Hepatocyte (in vitro differentiated cells): ENCODE results near the gene ANXA2. TPM values are rescaled to one million over a fixed set of nuclear protein-coding genes. Genes with fewer than 3 reads are reported as not detected.
"Not testable (repeated sequence)": the region's sequence is repeated elsewhere in the genome, so short reads cannot be mapped to it uniquely, and the experiment has no call there.

Source experiments
- DNase-seq: peaks from one replicate; pipeline ENCODE4 v3.0.0-alpha.2; 2016; ENCODE audit warnings: low spot score
- H2AFZ ChIP-seq: fragments of 200-600 bp; sonication (generic); 2 replicates; pipeline ENCODE4 v1.6.0; 2016; ENCODE audit warnings: antibody characterized with exemption, mild to moderate bottlenecking
- H3K27ac ChIP-seq: fragments of 200-600 bp; sonication (generic); 2 replicates; pipeline ENCODE4 v1.5.1; 2016; ENCODE audit warnings: mild to moderate bottlenecking
- H3K27me3 ChIP-seq: fragments of 200-600 bp; sonication (generic); 2 replicates; pipeline ENCODE4 v1.6.1; 2016
- H3K36me3 ChIP-seq: fragments of 200-600 bp; sonication (generic); replicated peaks from 2 replicates; pipeline ENCODE4 v1.5.1; 2016; ENCODE audit warnings: low read depth; ENCODE audit not compliant: insufficient read depth
- H3K4me1 ChIP-seq: fragments of 200-600 bp; sonication (generic); 2 replicates; pipeline ENCODE4 v1.5.1; 2016; ENCODE audit warnings: mild to moderate bottlenecking, moderate library complexity; ENCODE audit not compliant: insufficient read depth
- H3K4me2 ChIP-seq: fragments of 200-600 bp; sonication (generic); 2 replicates; pipeline ENCODE4 v1.6.0; 2016
- H3K4me3 ChIP-seq: fragments of 200-600 bp; sonication (generic); 2 replicates; pipeline ENCODE4 v1.5.1; 2016; ENCODE audit warnings: mild to moderate bottlenecking
- H3K79me2 ChIP-seq: fragments of 200-600 bp; sonication (generic); 2 replicates; pipeline ENCODE4 v1.6.0; 2017; ENCODE audit warnings: mild to moderate bottlenecking
- H3K9me2 ChIP-seq: fragments of 200-600 bp; sonication (generic); replicated peaks from 2 replicates; pipeline ENCODE4 v1.6.0; 2017; ENCODE audit warnings: mild to moderate bottlenecking; ENCODE audit not compliant: insufficient read depth
- H3K9me3 ChIP-seq: fragments of 200-600 bp; sonication (generic); 2 replicates; pipeline ENCODE4 v1.5.1; 2016; ENCODE audit warnings: low read depth, mild to moderate bottlenecking
- H4K20me1 ChIP-seq: fragments of 200-600 bp; sonication (generic); 2 replicates; pipeline ENCODE4 v1.6.0; 2016; ENCODE audit warnings: mild to moderate bottlenecking; ENCODE audit not compliant: insufficient read depth, poor library complexity, severe bottlenecking
- CTCF ChIP-seq: fragments of 200-600 bp; sonication (generic); IDR thresholded peaks from 2 replicates; pipeline ENCODE4 v1.5.1; 2016; ENCODE audit warnings: antibody characterized with exemption, mild to moderate bottlenecking; ENCODE audit not compliant: poor library complexity
- EZH2 ChIP-seq: fragments of 200-600 bp; sonication (generic); IDR thresholded peaks from 2 replicates; pipeline ENCODE4 v1.6.1; 2016; ENCODE audit warnings: antibody characterized with exemption, mild to moderate bottlenecking, borderline replicate concordance
- EZH2phosphoT487 ChIP-seq: fragments of 200-600 bp; sonication (generic); IDR thresholded peaks from one replicate; pipeline ENCODE4 v1.6.1; 2018; ENCODE audit warnings: antibody characterized with exemption, mild to moderate bottlenecking, low read depth, moderate library complexity; ENCODE audit not compliant: unreplicated experiment, severe bottlenecking
- WGBS: methylation state at CpG from one replicate; pipeline ENCODE4 v1.1.6; 2016; ENCODE audit warnings: low lambda C conversion rate; ENCODE audit errors: missing lambda C conversion rate; 5-methylcytosine and 5-hydroxymethylcytosine counted together
- polyA plus RNA-seq: library from polyadenylated mRNA; unstranded; fragments of >200 nt; fragmentation: Nextera tagmentation; extraction: Ambion mirVana; gene quantifications from 2 replicates; pipeline ENCODE4 v1.2.1, GENCODE V29; 2016
- total RNA-seq: library from RNA; depleted of rRNA; stranded (reverse); fragments of >200 nt; gene quantifications from 2 replicates; pipeline ENCODE4 v1.2.3, GENCODE V29; 2014

Gene ANXA2
- total and polyA plus RNA-seq, 2 experiments from 2014 or later, result 1,220 to 1,699 TPM

- Histone ChIP-seq H3K36me3 (no peaks in the 10 kb centered on the region), H3K9me3 (no peaks in the 10 kb centered on the region), H3K79me2 (peaks cover 45% of the 10 kb centered on the region), H2AFZ (no peak overlapping the region), H3K9me2 (no peaks in the 10 kb centered on the region), H3K27me3 (no peaks in the 10 kb centered on the region), H3K4me3 (no peak overlapping the region), H3K27ac (peak overlapping the region; percentile 67), H3K4me1 (peaks cover 27% of the 10 kb centered on the region), H3K4me2 (peak overlapping the region; percentile 12), H4K20me1 (peaks cover 23% of the 10 kb centered on the region)
- DNase-seq, result no peak
- WGBS, result 58% methylated on average over 8 of the region's 8 CpGs
- TF ChIP-seq EZH2phosphoT487, result no peak
- no peak for TF ChIP-seq CTCF
- no peak for TF ChIP-seq EZH2
Observed at GRCh38 chr15:60362321-60363086, 35.3 kb downstream of the ANXA2 start.

- H2AFZ ChIP-seq, H3K27me3 ChIP-seq, H3K36me3 ChIP-seq, H3K4me3 ChIP-seq, H3K9me3 ChIP-seq, H3K9me2 ChIP-seq: not testable (repeated sequence)
- TF ChIP-seq CTCF, result peak; percentile 76
- DNase-seq, result peak; percentile 66
- 77% methylated on average over 10 of the region's 10 CpGs for WGBS
- Histone ChIP-seq H3K4me1 (peaks cover 27% of the 10 kb centered on the region), H4K20me1 (peaks cover 25% of the 10 kb centered on the region), H3K4me2 (peak overlapping the region; percentile 47), H3K27ac (peak overlapping the region; percentile 85), H3K79me2 (peaks cover 57% of the 10 kb centered on the region)
Observed at GRCh38 chr15:60359738-60360137, 38.0 kb downstream of the ANXA2 start.

GRCh38 chr15:60358935-60359682 lies 38.7 kb downstream of the ANXA2 start:
- Histone ChIP-seq H3K27ac (peak overlapping the region; percentile 85), H2AFZ (no peak overlapping the region), H3K4me1 (peaks cover 27% of the 10 kb centered on the region), H3K9me3 (no peaks in the 10 kb centered on the region), H3K79me2 (peaks cover 52% of the 10 kb centered on the region), H3K4me3 (no peak overlapping the region), H4K20me1 (peaks cover 25% of the 10 kb centered on the region), H3K9me2 (no peaks in the 10 kb centered on the region), H3K4me2 (peak overlapping the region; percentile 47), H3K27me3 (no peaks in the 10 kb centered on the region), H3K36me3 (peaks cover 1% of the 10 kb centered on the region)
- 50% methylated on average over 10 of the region's 10 CpGs for WGBS
- DNase-seq, result no peak
- no peak for TF ChIP-seq CTCF
- no peak for TF ChIP-seq EZH2
- no peak for TF ChIP-seq EZH2phosphoT487
